AG09309 (cell line): ENCODE results near the gene MVD.
A peak's percentile ranks its signal among the peaks of the same experiment; 100 is the strongest.

Experiments used
- DNase-seq: peaks from one replicate; pipeline ENCODE4 v3.0.0-alpha.2; 2010; ENCODE audit warnings: low read depth
- H3K4me3 ChIP-seq: 2 replicates; pipeline ENCODE4 v1.5.1; 2011; ENCODE audit warnings: mild to moderate bottlenecking, low read depth, low read length, moderate library complexity; ENCODE audit not compliant: control insufficient read depth
- TF ChIP-seq, protein P1 (sequence below): IDR thresholded peaks from 2 replicates; pipeline ENCODE4 v1.5.1; 2011; ENCODE audit warnings: mild to moderate bottlenecking, low read depth, low read length, inconsistent platforms; ENCODE audit not compliant: insufficient read depth, control insufficient read depth; ENCODE audit errors: missing control alignments

Gene MVD

DNA sequence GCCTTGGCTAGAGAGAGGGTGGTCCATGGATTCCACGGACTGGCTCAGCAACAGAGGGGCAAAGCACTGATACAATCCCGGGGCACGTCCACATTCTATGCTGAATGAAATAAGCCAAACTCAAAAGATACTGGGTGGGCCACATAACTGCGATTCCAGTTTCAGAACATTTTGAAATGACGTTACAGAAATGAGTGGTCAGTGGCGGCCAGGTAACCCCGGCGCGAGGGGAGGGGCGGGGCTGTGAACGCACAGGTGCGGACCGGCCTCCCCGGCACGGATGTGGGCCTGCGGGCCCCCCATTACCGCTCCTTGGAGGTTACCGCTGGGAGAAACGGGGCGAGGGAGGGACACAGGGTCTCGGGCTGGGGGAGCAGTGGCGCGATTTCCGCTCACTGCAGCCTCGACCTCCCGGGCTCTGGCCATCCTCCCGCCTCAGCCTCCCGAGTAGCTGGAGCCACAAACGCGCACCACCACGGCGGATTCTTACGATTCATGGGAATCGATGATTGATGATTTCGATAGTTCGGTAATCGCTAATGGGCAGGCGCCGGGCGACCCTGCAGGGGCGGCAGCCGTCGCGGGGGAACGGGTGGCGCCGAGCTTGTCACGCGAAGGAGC lies 559 bp downstream of the MVD start:
- no peak for DNase-seq
- TF ChIP-seq, protein P1, sequence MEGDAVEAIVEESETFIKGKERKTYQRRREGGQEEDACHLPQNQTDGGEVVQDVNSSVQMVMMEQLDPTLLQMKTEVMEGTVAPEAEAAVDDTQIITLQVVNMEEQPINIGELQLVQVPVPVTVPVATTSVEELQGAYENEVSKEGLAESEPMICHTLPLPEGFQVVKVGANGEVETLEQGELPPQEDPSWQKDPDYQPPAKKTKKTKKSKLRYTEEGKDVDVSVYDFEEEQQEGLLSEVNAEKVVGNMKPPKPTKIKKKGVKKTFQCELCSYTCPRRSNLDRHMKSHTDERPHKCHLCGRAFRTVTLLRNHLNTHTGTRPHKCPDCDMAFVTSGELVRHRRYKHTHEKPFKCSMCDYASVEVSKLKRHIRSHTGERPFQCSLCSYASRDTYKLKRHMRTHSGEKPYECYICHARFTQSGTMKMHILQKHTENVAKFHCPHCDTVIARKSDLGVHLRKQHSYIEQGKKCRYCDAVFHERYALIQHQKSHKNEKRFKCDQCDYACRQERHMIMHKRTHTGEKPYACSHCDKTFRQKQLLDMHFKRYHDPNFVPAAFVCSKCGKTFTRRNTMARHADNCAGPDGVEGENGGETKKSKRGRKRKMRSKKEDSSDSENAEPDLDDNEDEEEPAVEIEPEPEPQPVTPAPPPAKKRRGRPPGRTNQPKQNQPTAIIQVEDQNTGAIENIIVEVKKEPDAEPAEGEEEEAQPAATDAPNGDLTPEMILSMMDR: no peak
- peak overlapping the region; percentile 88 for H3K4me3 ChIP-seq

- TF ChIP-seq, protein P1: no peak
- no peak overlapping the region for H3K4me3 ChIP-seq
- no peak for DNase-seq
These were observed 1.4 kb downstream of the MVD start for GRCh38 chr16:88661468-88661867.

DNA sequence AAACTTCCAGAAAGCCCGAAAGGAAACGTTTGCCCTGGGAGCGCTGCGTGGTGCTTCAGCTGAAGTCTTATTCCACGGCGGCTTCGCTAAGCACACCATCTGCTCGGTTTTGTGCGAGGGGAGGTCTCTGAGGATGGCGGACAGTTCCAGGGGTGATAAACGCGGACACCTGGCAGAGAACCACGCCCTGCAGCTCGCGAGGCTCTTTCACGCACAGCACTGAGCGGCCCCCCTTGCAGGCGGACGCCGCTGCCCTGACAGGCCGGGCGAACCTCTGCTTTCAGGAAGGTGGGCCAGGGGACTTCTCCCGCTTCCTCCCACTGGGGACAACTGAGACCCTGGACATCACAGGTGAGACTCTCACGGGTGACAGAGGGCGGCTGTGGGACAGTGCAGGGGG lies 3.7 kb downstream of the MVD start:
- no peak for DNase-seq
- no peak overlapping the region for H3K4me3 ChIP-seq
- TF ChIP-seq, protein P1: no peak

- DNase-seq: no peak
- no peak overlapping the region for H3K4me3 ChIP-seq
- TF ChIP-seq, protein P1: no peak
These were observed 4.2 kb downstream of the MVD start for GRCh38 chr16:88658714-88659113.

GRCh38 chr16:88657371-88657770 lies 5.5 kb downstream of the MVD start:
- no peak overlapping the region for H3K4me3 ChIP-seq
- TF ChIP-seq, protein P1: no peak

DNA sequence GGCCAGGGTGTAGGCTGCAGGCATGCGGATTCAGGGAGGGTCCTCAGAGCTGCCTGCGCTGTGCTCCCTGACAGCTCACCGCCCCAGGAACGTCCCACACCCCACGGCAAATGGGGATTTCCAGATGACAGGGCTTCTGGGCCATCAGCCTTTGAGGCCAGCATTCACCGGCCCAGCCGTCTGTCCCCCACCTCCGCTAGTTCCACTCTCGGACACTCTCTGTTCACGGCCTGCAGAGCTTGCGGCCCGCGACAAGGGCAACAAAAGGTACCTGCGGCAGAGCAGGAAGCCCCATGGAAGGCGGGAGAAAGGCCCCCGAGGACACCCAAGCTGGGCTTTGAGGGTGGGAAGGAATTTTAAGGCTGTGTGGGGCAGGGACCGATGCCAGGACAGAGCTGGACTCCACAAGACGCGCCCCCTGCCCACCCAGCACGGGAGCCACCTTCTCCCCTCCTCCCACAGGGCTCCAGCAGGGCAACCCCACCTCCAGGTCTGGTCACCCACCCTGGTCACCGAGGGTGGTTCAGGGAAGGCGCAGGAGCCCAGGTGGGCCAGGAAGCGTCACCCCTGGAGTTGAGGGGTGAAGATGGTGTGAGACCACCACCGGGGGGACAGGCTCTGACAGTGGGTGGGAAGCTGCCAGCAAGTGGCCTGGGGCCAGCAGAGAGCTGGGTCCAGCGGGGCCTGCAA lies 6.5 kb downstream of the MVD start:
- DNase-seq: no peak
- H3K4me3 ChIP-seq: no peak overlapping the region
- TF ChIP-seq, protein P1: no peak

More at GRCh38 chr16:88657371-88657770, 5.5 kb downstream of the MVD start:
- DNase-seq: no peak
